GM10248 (cell line): ENCODE data around the gene HEATR1.

Source experiments
- CTCF ChIA-PET: fragments of 300-600 bp; sonication (Branson Sonifier 250); formaldehyde crosslinking; extraction: SDS; loops from one replicate; lab custom pipeline; 2021; ENCODE audit warnings: antibody characterized with exemption; lab: Yijun Ruan, JAX
- POLR2A ChIA-PET: fragments of 350-650 bp; sonication (Branson Sonifier 250); formaldehyde crosslinking; extraction: SDS; loops from one replicate; lab custom pipeline; 2020; ENCODE audit warnings: antibody characterized with exemption; lab: Yijun Ruan, JAX
- DNase-seq: peaks from one replicate; pipeline ENCODE4 v3.0.0; 2012; ENCODE audit errors: extremely low spot score
- TF ChIP-seq, protein P1 (sequence below): IDR thresholded peaks from 2 replicates; pipeline ENCODE4 v1.5.1; 2012; ENCODE audit warnings: mild to moderate bottlenecking, low read depth; ENCODE audit errors: extremely low read depth, missing control alignments, control extremely low read depth

HEATR1 gene

GRCh38 chr1:236535662-236536161 is 68.6 kb downstream of the HEATR1 start:
- CTCF ChIA-PET, result interaction anchor here (1.2 to 1.9 kb wide), 3 partner anchors 10 to 40 kb away, joined by 3 to 7 read pairs (median 7); no protein-coding TSS in a partner anchor
- POLR2A ChIA-PET, result no interaction called here
- no peak for DNase-seq
- TF ChIP-seq, protein P1, sequence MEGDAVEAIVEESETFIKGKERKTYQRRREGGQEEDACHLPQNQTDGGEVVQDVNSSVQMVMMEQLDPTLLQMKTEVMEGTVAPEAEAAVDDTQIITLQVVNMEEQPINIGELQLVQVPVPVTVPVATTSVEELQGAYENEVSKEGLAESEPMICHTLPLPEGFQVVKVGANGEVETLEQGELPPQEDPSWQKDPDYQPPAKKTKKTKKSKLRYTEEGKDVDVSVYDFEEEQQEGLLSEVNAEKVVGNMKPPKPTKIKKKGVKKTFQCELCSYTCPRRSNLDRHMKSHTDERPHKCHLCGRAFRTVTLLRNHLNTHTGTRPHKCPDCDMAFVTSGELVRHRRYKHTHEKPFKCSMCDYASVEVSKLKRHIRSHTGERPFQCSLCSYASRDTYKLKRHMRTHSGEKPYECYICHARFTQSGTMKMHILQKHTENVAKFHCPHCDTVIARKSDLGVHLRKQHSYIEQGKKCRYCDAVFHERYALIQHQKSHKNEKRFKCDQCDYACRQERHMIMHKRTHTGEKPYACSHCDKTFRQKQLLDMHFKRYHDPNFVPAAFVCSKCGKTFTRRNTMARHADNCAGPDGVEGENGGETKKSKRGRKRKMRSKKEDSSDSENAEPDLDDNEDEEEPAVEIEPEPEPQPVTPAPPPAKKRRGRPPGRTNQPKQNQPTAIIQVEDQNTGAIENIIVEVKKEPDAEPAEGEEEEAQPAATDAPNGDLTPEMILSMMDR, result no peak

- POLR2A ChIA-PET, result no interaction called here
- TF ChIP-seq, protein P1, result no peak
- CTCF ChIA-PET, result interaction anchor here (0.8 to 1.6 kb wide), 3 partner anchors 9 to 41 kb away, joined by 3 to 7 read pairs (median 3); no protein-coding TSS in a partner anchor
- DNase-seq, result no peak
Observed at GRCh38 chr1:236535190-236535589, 69.1 kb downstream of the HEATR1 start.

- DNase-seq, result no peak
- TF ChIP-seq, protein P1, result no peak
- ChIA-PET POLR2A (interaction anchor here (0.6 kb wide), 1 partner anchor 37 kb away, joined by 4 read pairs; no protein-coding TSS in a partner anchor), CTCF (interaction anchor here (0.8 to 1.6 kb wide), 9 partner anchors 8 to 431 kb away, joined by 3 to 7 read pairs (median 3); no protein-coding TSS in a partner anchor)
Observed at GRCh38 chr1:236534151-236534651, 70.1 kb downstream of the HEATR1 start.

DNA sequence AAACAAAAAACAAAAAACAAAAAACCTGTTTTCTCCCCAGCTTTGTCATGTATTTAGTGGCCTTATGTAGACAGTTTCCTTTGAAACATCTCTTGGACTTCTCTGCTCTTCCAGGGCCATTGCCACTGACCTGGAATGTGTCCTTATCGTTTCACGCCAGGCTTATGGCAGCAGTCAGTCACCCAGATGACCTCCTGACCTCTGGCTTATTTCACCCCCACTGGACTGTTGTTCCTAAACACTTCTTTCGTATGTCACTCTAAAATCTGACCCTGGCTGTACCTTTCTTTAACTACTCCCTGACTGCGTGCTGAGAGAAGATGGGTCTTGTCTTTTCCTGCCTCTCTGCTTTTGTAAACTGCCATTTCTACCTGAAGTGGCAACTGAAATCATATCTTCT is 71.5 kb downstream of the HEATR1 start:
- CTCF ChIA-PET, result interaction anchor here (1.2 kb wide), 1 partner anchor 8 kb away, joined by 3 read pairs; no protein-coding TSS in a partner anchor
- DNase-seq, result no peak
- POLR2A ChIA-PET, result no interaction called here
- TF ChIP-seq, protein P1, result no peak

GRCh38 chr1:236530959-236531358 is 73.4 kb downstream of the HEATR1 start:
- ChIA-PET POLR2A (no interaction called here), CTCF (no interaction called here)
- TF ChIP-seq, protein P1, result no peak
- no peak for DNase-seq

GRCh38 chr1:236530286-236530685 is 74.0 kb downstream of the HEATR1 start:
- ChIA-PET POLR2A (no interaction called here), CTCF (interaction anchor here (0.8 kb wide), 1 partner anchor 9 kb away, joined by 3 read pairs; no protein-coding TSS in a partner anchor)
- no peak for DNase-seq
- TF ChIP-seq, protein P1, result no peak
